Ishikawa (cell line): Measurements from ENCODE around the gene TIMM44.
A peak's percentile ranks its signal among the peaks of the same experiment; 100 is the strongest.

Experiments
- CEBPB ChIP-seq: IDR thresholded peaks from 2 replicates; pipeline ENCODE4 v1.6.1; 2012
- EP300 ChIP-seq: IDR thresholded peaks from 2 replicates; pipeline ENCODE4 v1.6.1; 2012; ENCODE audit warnings: borderline replicate concordance
- MAX ChIP-seq: IDR thresholded peaks from 2 replicates; pipeline ENCODE4 v1.6.1; 2012
- NFIC ChIP-seq: IDR thresholded peaks from 2 replicates; pipeline ENCODE4 v1.6.1; 2012
- RAD21 ChIP-seq: IDR thresholded peaks from 2 replicates; pipeline ENCODE4 v1.6.1; 2012; ENCODE audit warnings: low read depth
- TAF1 ChIP-seq: IDR thresholded peaks from 2 replicates; pipeline ENCODE4 v1.6.1; 2012; ENCODE audit warnings: low read depth, mild to moderate bottlenecking
- USF1 ChIP-seq: IDR thresholded peaks from 2 replicates; pipeline ENCODE4 v1.6.1; 2012
- YY1 ChIP-seq: IDR thresholded peaks from 2 replicates; pipeline ENCODE4 v1.6.1; 2012; ENCODE audit warnings: low read depth
- ZBTB7A ChIP-seq: IDR thresholded peaks from 2 replicates; pipeline ENCODE4 v1.6.1; 2012; ENCODE audit warnings: low read depth

- no peak for TF ChIP-seq YY1
- no peak for TF ChIP-seq MAX
- TF ChIP-seq CEBPB = no peak
- no peak for TF ChIP-seq RAD21
- TF ChIP-seq NFIC = no peak
- no peak for TF ChIP-seq EP300
- peak; percentile 86 for TF ChIP-seq ZBTB7A
- TF ChIP-seq TAF1 = no peak
- TF ChIP-seq USF1 = no peak
Observed at GRCh38 chr19:7904074-7905020, 39.1 kb downstream of the TIMM44 start.
